ENCODE data around the gene ABTB1. TPM values are rescaled to one million over a fixed set of nuclear protein-coding genes. Genes with fewer than 3 reads are reported as not detected.

Gene ABTB1
- total and polyA plus RNA-seq, 4 donors, result 9.7 to 14.1 (median 10.9) TPM

GRCh38 chr3:127665165-127665564 lies 7.6 kb upstream of the ABTB1 start:
- H3K27ac ChIP-seq (ENCODE audit: low read depth in 1 of 2, low read length in 2 of 2), result no peak overlapping the region
- H3K36me3 ChIP-seq (ENCODE audit: control insufficient read depth in 4 of 4, insufficient read depth in 3 of 4, low read depth in 1 of 4, low read length in 3 of 4), result no peaks in the 10 kb centered on the region
- H3K4me3 ChIP-seq (ENCODE audit: low read depth in 1 of 3, low read length in 3 of 3), result no peak overlapping the region
- WGBS, result 79% methylated on average over 2 of the region's 2 CpGs
- no peaks in the 10 kb centered on the region for H3K27me3 ChIP-seq (ENCODE audit: control insufficient read depth in 4 of 4, insufficient read depth in 4 of 4, low read length in 3 of 4)
- no peak overlapping the region for H3K9ac ChIP-seq (ENCODE audit: low read depth in 1 of 2, low read length in 2 of 2)
- TF ChIP-seq HNF4G (IDR thresholded peaks at IDR 0.05) (no peak), RAD21 (IDR thresholded peaks at IDR 0.05) (no peak)
- no peaks in the 10 kb centered on the region for H3K9me3 ChIP-seq (ENCODE audit: control insufficient read depth in 4 of 4, low read length in 3 of 4)
- DNase-seq (ENCODE audit: low spot score), result no peak
- no peaks in the 10 kb centered on the region for H3K4me1 ChIP-seq (ENCODE audit: control insufficient read depth in 4 of 4, insufficient read depth in 4 of 4, low read length in 3 of 4)

GRCh38 chr3:127665586-127665985 lies 7.2 kb upstream of the ABTB1 start:
- Histone ChIP-seq H3K27ac (ENCODE audit: low read depth in 1 of 2, low read length in 2 of 2) (no peak overlapping the region), H3K36me3 (ENCODE audit: control insufficient read depth in 4 of 4, insufficient read depth in 3 of 4, low read depth in 1 of 4, low read length in 3 of 4) (no peaks in the 10 kb centered on the region), H3K9ac (ENCODE audit: low read depth in 1 of 2, low read length in 2 of 2) (no peak overlapping the region), H3K9me3 (ENCODE audit: control insufficient read depth in 4 of 4, low read length in 3 of 4) (no peaks in the 10 kb centered on the region), H3K27me3 (ENCODE audit: control insufficient read depth in 4 of 4, insufficient read depth in 4 of 4, low read length in 3 of 4) (no peaks in the 10 kb centered on the region), H3K4me3 (ENCODE audit: low read depth in 1 of 3, low read length in 3 of 3) (no peak overlapping the region), H3K4me1 (ENCODE audit: control insufficient read depth in 4 of 4, insufficient read depth in 4 of 4, low read length in 3 of 4) (no peaks in the 10 kb centered on the region)
- WGBS, result 91% methylated on average over 3 of the region's 3 CpGs
- no peak for TF ChIP-seq EGR1 (IDR thresholded peaks at IDR 0.05; ENCODE audit: low read depth in 2 of 2)
- no peak for DNase-seq (ENCODE audit: low spot score)

GRCh38 chr3:127666676-127667075 lies 6.1 kb upstream of the ABTB1 start:
- DNase-seq (ENCODE audit: low spot score), result no peak
- H3K27ac ChIP-seq (ENCODE audit: low read depth in 1 of 2, low read length in 2 of 2), result no peak overlapping the region
- no peaks in the 10 kb centered on the region for H3K9me3 ChIP-seq (ENCODE audit: control insufficient read depth in 4 of 4, low read length in 3 of 4)
- no peak overlapping the region for H3K4me3 ChIP-seq (ENCODE audit: low read depth in 1 of 3, low read length in 3 of 3)
- WGBS, result 89% methylated on average over 2 of the region's 2 CpGs
- peaks cover 0 to under 1% (median 0%) of the 10 kb centered on the region in 4 donors for H3K4me1 ChIP-seq (ENCODE audit: control insufficient read depth in 4 of 4, insufficient read depth in 4 of 4, low read length in 3 of 4)
- H3K9ac ChIP-seq (ENCODE audit: low read depth in 1 of 2, low read length in 2 of 2), result no peak overlapping the region
- H3K27me3 ChIP-seq (ENCODE audit: control insufficient read depth in 4 of 4, insufficient read depth in 4 of 4, low read length in 3 of 4), result no peaks in the 10 kb centered on the region
- no peaks in the 10 kb centered on the region for H3K36me3 ChIP-seq (ENCODE audit: control insufficient read depth in 4 of 4, insufficient read depth in 3 of 4, low read depth in 1 of 4, low read length in 3 of 4)
- TF ChIP-seq FOXA2 (IDR thresholded peaks at IDR 0.05) (no peak), RAD21 (IDR thresholded peaks at IDR 0.05) (no peak), HNF4A (conservative IDR thresholded peaks at IDR 0.05) (no peak), EGR1 (IDR thresholded peaks at IDR 0.05; ENCODE audit: low read depth in 2 of 2) (no peak), NR2F2 (IDR thresholded peaks at IDR 0.05) (no peak), JUND (IDR thresholded peaks at IDR 0.05) (no peak), GABPA (IDR thresholded peaks at IDR 0.05 in 1 of 2, conservative IDR thresholded peaks at IDR 0.05 in 1 of 2) (no peak), FOXA1 (IDR thresholded peaks at IDR 0.05) (no peak), RXRA (IDR thresholded peaks at IDR 0.05) (no peak)
- TF ChIP-seq, protein P1, sequence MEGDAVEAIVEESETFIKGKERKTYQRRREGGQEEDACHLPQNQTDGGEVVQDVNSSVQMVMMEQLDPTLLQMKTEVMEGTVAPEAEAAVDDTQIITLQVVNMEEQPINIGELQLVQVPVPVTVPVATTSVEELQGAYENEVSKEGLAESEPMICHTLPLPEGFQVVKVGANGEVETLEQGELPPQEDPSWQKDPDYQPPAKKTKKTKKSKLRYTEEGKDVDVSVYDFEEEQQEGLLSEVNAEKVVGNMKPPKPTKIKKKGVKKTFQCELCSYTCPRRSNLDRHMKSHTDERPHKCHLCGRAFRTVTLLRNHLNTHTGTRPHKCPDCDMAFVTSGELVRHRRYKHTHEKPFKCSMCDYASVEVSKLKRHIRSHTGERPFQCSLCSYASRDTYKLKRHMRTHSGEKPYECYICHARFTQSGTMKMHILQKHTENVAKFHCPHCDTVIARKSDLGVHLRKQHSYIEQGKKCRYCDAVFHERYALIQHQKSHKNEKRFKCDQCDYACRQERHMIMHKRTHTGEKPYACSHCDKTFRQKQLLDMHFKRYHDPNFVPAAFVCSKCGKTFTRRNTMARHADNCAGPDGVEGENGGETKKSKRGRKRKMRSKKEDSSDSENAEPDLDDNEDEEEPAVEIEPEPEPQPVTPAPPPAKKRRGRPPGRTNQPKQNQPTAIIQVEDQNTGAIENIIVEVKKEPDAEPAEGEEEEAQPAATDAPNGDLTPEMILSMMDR (IDR thresholded peaks at IDR 0.05; ENCODE audit: low read depth, low read length, missing input control), result no peak
- TF ChIP-seq, protein P2, sequence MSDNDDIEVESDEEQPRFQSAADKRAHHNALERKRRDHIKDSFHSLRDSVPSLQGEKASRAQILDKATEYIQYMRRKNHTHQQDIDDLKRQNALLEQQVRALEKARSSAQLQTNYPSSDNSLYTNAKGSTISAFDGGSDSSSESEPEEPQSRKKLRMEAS (IDR thresholded peaks at IDR 0.05), result no peak
- TF ChIP-seq, protein P3, sequence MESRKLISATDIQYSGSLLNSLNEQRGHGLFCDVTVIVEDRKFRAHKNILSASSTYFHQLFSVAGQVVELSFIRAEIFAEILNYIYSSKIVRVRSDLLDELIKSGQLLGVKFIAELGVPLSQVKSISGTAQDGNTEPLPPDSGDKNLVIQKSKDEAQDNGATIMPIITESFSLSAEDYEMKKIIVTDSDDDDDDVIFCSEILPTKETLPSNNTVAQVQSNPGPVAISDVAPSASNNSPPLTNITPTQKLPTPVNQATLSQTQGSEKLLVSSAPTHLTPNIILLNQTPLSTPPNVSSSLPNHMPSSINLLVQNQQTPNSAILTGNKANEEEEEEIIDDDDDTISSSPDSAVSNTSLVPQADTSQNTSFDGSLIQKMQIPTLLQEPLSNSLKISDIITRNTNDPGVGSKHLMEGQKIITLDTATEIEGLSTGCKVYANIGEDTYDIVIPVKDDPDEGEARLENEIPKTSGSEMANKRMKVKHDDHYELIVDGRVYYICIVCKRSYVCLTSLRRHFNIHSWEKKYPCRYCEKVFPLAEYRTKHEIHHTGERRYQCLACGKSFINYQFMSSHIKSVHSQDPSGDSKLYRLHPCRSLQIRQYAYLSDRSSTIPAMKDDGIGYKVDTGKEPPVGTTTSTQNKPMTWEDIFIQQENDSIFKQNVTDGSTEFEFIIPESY (IDR thresholded peaks at IDR 0.05), result no peak

Data from liver (tissue), 9 donors.